ENCODE results near the gene MAPK8. TPM values are rescaled to one million over a fixed set of nuclear protein-coding genes. Genes with fewer than 3 reads are reported as not detected.

MAPK8 gene
- total RNA-seq, 1 experiment from 2014 or later: 83.3 TPM

DNA sequence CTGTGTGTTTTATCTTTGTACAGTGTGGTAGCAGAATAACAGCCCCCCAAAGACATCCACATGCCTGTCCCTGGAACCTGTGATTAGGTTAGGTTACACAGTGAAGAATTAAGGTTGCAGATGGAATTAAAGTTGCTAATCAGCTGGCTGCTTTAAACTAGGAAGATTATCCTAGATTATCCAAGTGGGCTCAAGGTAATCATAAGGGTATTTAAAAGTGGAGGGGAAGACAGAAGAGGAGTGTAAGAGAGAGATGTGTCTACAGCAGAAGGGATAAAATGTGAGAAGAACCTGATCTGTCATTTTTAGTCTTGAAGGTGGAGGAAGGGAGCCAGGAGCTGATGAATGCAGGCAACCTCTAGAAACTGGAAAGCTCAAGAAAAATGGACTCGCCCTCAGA, 180.8 kb downstream of the MAPK8 start:
- Histone ChIP-seq H3K9me3 (no peaks in the 10 kb centered on the region), H3K36me3 (ENCODE audit: control insufficient read depth, insufficient read depth, low read length) (no peaks in the 10 kb centered on the region), H3K27me3 (replicated peaks; ENCODE audit: control insufficient read depth, insufficient read depth, low read length) (no peaks in the 10 kb centered on the region), H3K4me1 (peaks cover 4% of the 10 kb centered on the region; the same call in 1 of the 2 replicates), H3K4me3 (ENCODE audit: low read depth, low read length) (no peak overlapping the region)
- Mint-ChIP-seq H3K27me3 (ENCODE audit: insufficient read depth, unreplicated experiment) (no peaks in the 10 kb centered on the region), H3K9me3 (ENCODE audit: unreplicated experiment) (no peaks in the 10 kb centered on the region), H3K4me1 (ENCODE audit: low read depth, unreplicated experiment) (peaks cover 13% of the 10 kb centered on the region), H3K4me3 (ENCODE audit: unreplicated experiment) (no peak overlapping the region), H3K27ac (ENCODE audit: unreplicated experiment) (no peak overlapping the region), H3K36me3 (ENCODE audit: insufficient read depth, unreplicated experiment) (no peaks in the 10 kb centered on the region)
- no peak for DNase-seq
- intact Hi-C loops (cut with micrococcal nuclease; ENCODE audit: unreplicated experiment): no loop called here
- no TSS peak for BruUV-seq (replicated peaks)
- TF ChIP-seq, protein P1, sequence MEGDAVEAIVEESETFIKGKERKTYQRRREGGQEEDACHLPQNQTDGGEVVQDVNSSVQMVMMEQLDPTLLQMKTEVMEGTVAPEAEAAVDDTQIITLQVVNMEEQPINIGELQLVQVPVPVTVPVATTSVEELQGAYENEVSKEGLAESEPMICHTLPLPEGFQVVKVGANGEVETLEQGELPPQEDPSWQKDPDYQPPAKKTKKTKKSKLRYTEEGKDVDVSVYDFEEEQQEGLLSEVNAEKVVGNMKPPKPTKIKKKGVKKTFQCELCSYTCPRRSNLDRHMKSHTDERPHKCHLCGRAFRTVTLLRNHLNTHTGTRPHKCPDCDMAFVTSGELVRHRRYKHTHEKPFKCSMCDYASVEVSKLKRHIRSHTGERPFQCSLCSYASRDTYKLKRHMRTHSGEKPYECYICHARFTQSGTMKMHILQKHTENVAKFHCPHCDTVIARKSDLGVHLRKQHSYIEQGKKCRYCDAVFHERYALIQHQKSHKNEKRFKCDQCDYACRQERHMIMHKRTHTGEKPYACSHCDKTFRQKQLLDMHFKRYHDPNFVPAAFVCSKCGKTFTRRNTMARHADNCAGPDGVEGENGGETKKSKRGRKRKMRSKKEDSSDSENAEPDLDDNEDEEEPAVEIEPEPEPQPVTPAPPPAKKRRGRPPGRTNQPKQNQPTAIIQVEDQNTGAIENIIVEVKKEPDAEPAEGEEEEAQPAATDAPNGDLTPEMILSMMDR (IDR thresholded peaks at IDR 0.05; ENCODE audit: insufficient read depth in 1 of 2, low read depth in 1 of 2, low read length in 1 of 2, severe bottlenecking in 1 of 2, unreplicated experiment in 1 of 2): no peak
- POLR2A ChIA-PET: no interaction called here
- CTCF ChIA-PET: no interaction called here

Other genes starting within 250 kb of the MAPK8 start
- gene FRMPD2, start 32.0 kb upstream of the MAPK8 start, total RNA-seq (2022): 0.12 TPM in 1 of 2 replicates, not detected in the other